PC-3 (cell line): ENCODE results near the gene ILDR1. TPM values are rescaled to one million over a fixed set of nuclear protein-coding genes. Genes with fewer than 3 reads are reported as not detected.

Experiments
- ATAC-seq: fragments of 200-7000 bp; cut with Tn5 transposase; 2 replicates; pipeline ENCODE4 v1.9.1; 2020; ENCODE audit warnings: mild to moderate bottlenecking, moderate library complexity
- BruUV-seq: library from RNA; stranded (reverse); fragments of 400-500 nt; replicated peaks from 2 replicates; lab custom pipeline; 2021; lab: Mats Ljungman, UMichigan
- CTCF ChIA-PET: fragments of 300-600 bp; sonication (Branson Sonifier 250); formaldehyde crosslinking; loops from one replicate; lab custom pipeline; 2022; ENCODE audit warnings: antibody characterized with exemption; lab: Charles Lee
- POLR2A ChIA-PET: fragments of 300-600 bp; sonication (Branson Sonifier 250); formaldehyde crosslinking; loops from one replicate; lab custom pipeline; 2022; ENCODE audit warnings: antibody characterized with exemption; ENCODE audit not compliant: unreplicated experiment; lab: Charles Lee
- DNase-seq: peaks from one replicate; pipeline ENCODE4 v3.0.0-alpha.2; 2015
- H2AFZ ChIP-seq: fragments of 300-600 bp; sonication (generic); 2 replicates; pipeline ENCODE4 v1.6.0; 2016; ENCODE audit warnings: antibody characterized with exemption, low read length
- H3F3A ChIP-seq: fragments of 300-600 bp; sonication (generic); one replicate; pipeline ENCODE4 v1.6.0; 2017; ENCODE audit warnings: antibody characterized with exemption, low read length, control low read depth, mild to moderate bottlenecking; ENCODE audit not compliant: unreplicated experiment
- H3K27ac ChIP-seq: fragments of 300-600 bp; sonication (generic); 2 replicates; pipeline ENCODE4 v1.5.1; 2016; ENCODE audit warnings: mild to moderate bottlenecking, low read length
- H3K27me3 ChIP-seq: fragments of 300-600 bp; sonication (generic); 2 replicates; pipeline ENCODE4 v1.6.1; 2016; ENCODE audit warnings: low read length, mixed read lengths
- H3K36me3 ChIP-seq: fragments of 300-600 bp; sonication (generic); 2 replicates; pipeline ENCODE4 v1.6.1; 2016; ENCODE audit warnings: low read depth, mixed run types, low read length, mixed read lengths
- H3K4me1 ChIP-seq: fragments of 300-600 bp; sonication (generic); 2 replicates; pipeline ENCODE4 v1.5.1; 2016; ENCODE audit warnings: low read length; ENCODE audit not compliant: insufficient read depth
- H3K4me2 ChIP-seq: fragments of 300-600 bp; sonication (generic); 2 replicates; pipeline ENCODE4 v1.6.0; 2016; ENCODE audit warnings: low read length
- H3K4me3 ChIP-seq: fragments of 300-600 bp; sonication (generic); 2 replicates; pipeline ENCODE4 v1.5.1; 2016; ENCODE audit warnings: mild to moderate bottlenecking, low read length, mixed read lengths
- H3K79me2 ChIP-seq: fragments of 300-600 bp; sonication (generic); 2 replicates; pipeline ENCODE4 v1.6.1; 2017; ENCODE audit warnings: low read length, mixed read lengths
- H3K9ac ChIP-seq: fragments of 300-600 bp; sonication (generic); 2 replicates; pipeline ENCODE4 v1.6.0; 2016; ENCODE audit warnings: mild to moderate bottlenecking, low read length
- H3K9me2 ChIP-seq: fragments of 300-600 bp; sonication (generic); replicated peaks from 2 replicates; pipeline ENCODE4 v1.6.1; 2016; ENCODE audit warnings: mixed run types, low read length, mixed read lengths
- H3K9me3 ChIP-seq: fragments of 300-600 bp; sonication (generic); 2 replicates; pipeline ENCODE4 v1.6.1; 2016; ENCODE audit warnings: low read length, mixed read lengths
- H4K20me1 ChIP-seq: fragments of 300-600 bp; sonication (generic); 2 replicates; pipeline ENCODE4 v1.6.1; 2016; ENCODE audit warnings: low read length, mixed read lengths
- EZH2 ChIP-seq: fragments of 300-600 bp; sonication (generic); IDR thresholded peaks from one replicate; pipeline ENCODE4 v1.6.1; 2017; ENCODE audit warnings: antibody characterized with exemption, mild to moderate bottlenecking, low read length; ENCODE audit not compliant: unreplicated experiment
- EZH2phosphoT487 ChIP-seq: fragments of 300-600 bp; sonication (generic); IDR thresholded peaks from 2 replicates; pipeline ENCODE4 v1.6.1; 2018; ENCODE audit warnings: mild to moderate bottlenecking, antibody characterized with exemption, low read length, borderline replicate concordance
- intact Hi-C: fragments of 100-400 bp; cut with micrococcal nuclease; formaldehyde crosslinking; loops from 2 replicates; pipeline ENCODE4 v1.9.0; 2023
- total RNA-seq: library from RNA; depleted of rRNA; stranded (reverse); fragments of >200 nt; gene quantifications from 2 replicates; pipeline ENCODE4 v1.2.3, GENCODE V29; 2014
- TF ChIP-seq, protein P1 (sequence below): fragments of 300-600 bp; sonication (generic); conservative IDR thresholded peaks from 2 replicates; pipeline ENCODE4 v1.5.1; 2017; ENCODE audit warnings: antibody characterized with exemption, low read depth, mild to moderate bottlenecking, low read length

The ILDR1 gene
- total RNA-seq, 1 experiment from 2014 or later, result 5.6 TPM

DNA sequence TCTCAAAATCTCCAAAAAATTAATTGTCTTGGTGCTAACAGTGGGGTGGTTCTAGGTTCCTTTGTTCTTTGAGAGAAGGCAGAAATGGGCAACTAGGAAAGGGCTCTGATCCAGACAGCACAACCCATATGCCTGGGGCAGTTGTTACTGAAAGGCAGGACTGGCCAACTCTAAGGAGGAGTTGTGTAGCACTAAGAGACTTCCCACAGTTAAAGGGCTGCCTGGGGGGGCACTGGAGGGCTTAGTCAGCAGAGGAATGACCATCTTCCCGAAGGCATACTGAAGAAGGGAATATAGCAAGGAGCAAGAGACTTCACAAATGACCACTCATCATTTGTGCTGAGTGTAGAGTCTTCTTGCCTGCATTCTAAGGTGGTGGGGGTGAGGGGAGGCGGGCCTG is 15.8 kb downstream of the ILDR1 start:
- no peaks in the 10 kb centered on the region for H3F3A ChIP-seq
- ATAC-seq, result no peak
- no peak overlapping the region for H2AFZ ChIP-seq
- no peaks in the 10 kb centered on the region for H3K9me3 ChIP-seq
- no peak overlapping the region for H3K4me2 ChIP-seq
- CTCF ChIA-PET, result no interaction called here
- H3K9me2 ChIP-seq, result no peaks in the 10 kb centered on the region
- no peak overlapping the region for H3K9ac ChIP-seq
- no TSS peak for BruUV-seq
- TF ChIP-seq EZH2phosphoT487 (no peak), EZH2 (no peak)
- TF ChIP-seq, protein P1, sequence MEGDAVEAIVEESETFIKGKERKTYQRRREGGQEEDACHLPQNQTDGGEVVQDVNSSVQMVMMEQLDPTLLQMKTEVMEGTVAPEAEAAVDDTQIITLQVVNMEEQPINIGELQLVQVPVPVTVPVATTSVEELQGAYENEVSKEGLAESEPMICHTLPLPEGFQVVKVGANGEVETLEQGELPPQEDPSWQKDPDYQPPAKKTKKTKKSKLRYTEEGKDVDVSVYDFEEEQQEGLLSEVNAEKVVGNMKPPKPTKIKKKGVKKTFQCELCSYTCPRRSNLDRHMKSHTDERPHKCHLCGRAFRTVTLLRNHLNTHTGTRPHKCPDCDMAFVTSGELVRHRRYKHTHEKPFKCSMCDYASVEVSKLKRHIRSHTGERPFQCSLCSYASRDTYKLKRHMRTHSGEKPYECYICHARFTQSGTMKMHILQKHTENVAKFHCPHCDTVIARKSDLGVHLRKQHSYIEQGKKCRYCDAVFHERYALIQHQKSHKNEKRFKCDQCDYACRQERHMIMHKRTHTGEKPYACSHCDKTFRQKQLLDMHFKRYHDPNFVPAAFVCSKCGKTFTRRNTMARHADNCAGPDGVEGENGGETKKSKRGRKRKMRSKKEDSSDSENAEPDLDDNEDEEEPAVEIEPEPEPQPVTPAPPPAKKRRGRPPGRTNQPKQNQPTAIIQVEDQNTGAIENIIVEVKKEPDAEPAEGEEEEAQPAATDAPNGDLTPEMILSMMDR, result no peak
- DNase-seq, result no peak
- no peaks in the 10 kb centered on the region for H4K20me1 ChIP-seq
- H3K4me1 ChIP-seq, result peaks cover 34% of the 10 kb centered on the region
- intact Hi-C loops, result no loop called here
- no peaks in the 10 kb centered on the region for H3K79me2 ChIP-seq
- no peak overlapping the region for H3K4me3 ChIP-seq
- no peak overlapping the region for H3K27ac ChIP-seq
- H3K36me3 ChIP-seq, result no peaks in the 10 kb centered on the region
- POLR2A ChIA-PET, result no interaction called here
- H3K27me3 ChIP-seq, result no peaks in the 10 kb centered on the region

DNA sequence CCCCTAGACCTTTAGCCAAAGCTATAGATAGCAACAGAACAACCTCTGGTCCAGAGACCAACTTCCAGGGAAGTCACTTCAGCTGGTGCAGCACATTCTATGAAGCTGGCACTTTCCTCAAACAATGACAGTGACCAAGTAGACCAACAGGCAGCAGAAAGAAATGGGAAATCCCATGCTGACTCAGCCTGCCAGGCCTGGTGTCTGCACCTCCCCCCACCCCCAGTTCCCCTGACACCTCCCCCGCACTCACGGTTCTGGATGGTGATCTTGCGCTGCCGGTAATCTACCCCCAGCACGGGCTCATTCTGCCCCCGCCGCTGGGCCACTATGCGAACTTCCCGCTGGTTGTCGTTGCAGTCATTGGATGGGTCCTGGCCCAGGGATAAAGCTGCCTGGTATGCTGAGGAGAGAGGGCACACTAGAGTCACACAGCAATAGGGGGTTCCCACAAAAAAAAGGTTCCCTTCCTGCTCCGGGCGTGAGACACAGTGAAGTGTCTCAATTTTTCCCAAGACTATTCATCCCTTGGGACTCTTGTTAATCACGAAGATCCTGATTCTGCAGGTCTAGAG is 17.0 kb downstream of the ILDR1 start:
- Histone ChIP-seq H3K4me1 (peaks cover 34% of the 10 kb centered on the region), H2AFZ (no peak overlapping the region), H3F3A (no peaks in the 10 kb centered on the region), H3K4me2 (no peak overlapping the region), H3K4me3 (no peak overlapping the region), H3K27ac (no peak overlapping the region), H3K36me3 (no peaks in the 10 kb centered on the region), H3K27me3 (no peaks in the 10 kb centered on the region), H3K9me2 (no peaks in the 10 kb centered on the region), H3K9me3 (no peaks in the 10 kb centered on the region), H3K79me2 (no peaks in the 10 kb centered on the region), H4K20me1 (no peaks in the 10 kb centered on the region), H3K9ac (no peak overlapping the region)
- no TSS peak for BruUV-seq
- intact Hi-C loops, result no loop called here
- ChIA-PET CTCF (interaction anchor here (1.0 kb wide), 1 partner anchor 10 kb away, joined by 7 read pairs; no protein-coding TSS in a partner anchor), POLR2A (no interaction called here)
- TF ChIP-seq EZH2 (no peak), EZH2phosphoT487 (no peak)
- TF ChIP-seq, protein P1, result no peak
- ATAC-seq (no peak), DNase-seq (peak; percentile 20)

DNA sequence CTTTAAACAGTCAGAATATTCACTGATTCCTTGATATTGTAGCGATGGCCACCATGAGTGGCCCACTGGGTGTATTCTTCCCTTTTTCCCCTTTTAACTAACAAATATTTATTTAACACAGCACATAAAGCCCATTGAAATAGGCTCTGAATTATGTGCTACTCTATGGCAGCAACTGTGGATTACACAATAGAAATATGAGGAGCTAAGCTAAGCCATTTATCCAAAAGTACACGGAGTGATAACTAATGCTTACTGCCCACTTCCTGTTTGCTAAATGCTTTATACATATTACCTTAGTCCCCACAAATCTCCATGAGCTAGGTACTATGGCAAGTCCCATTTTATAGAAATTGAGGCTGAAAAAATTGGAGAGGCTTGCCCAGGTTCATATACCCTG is 17.9 kb downstream of the ILDR1 start:
- CTCF ChIA-PET, result interaction anchor here (1.0 kb wide), 1 partner anchor 9 kb away, joined by 7 read pairs; no protein-coding TSS in a partner anchor
- Histone ChIP-seq H3K4me1 (peaks cover 42% of the 10 kb centered on the region), H4K20me1 (no peaks in the 10 kb centered on the region), H3K4me3 (no peak overlapping the region), H2AFZ (no peak overlapping the region), H3K27ac (no peak overlapping the region), H3K4me2 (peak overlapping the region; percentile 7), H3K27me3 (no peaks in the 10 kb centered on the region), H3K9ac (no peak overlapping the region), H3K36me3 (no peaks in the 10 kb centered on the region), H3K9me2 (no peaks in the 10 kb centered on the region), H3F3A (no peaks in the 10 kb centered on the region), H3K79me2 (no peaks in the 10 kb centered on the region), H3K9me3 (no peaks in the 10 kb centered on the region)
- DNase-seq (peak; percentile 61), ATAC-seq (peak; percentile 54)
- intact Hi-C loops, result no loop called here
- POLR2A ChIA-PET, result no interaction called here
- TF ChIP-seq EZH2 (no peak), EZH2phosphoT487 (no peak)
- TF ChIP-seq, protein P1, result no peak
- BruUV-seq, result no TSS peak
